Mesendoderm (in vitro differentiated cells): Measurements from ENCODE around the gene FMO4.
A peak's percentile ranks its signal among the peaks of the same experiment; 100 is the strongest.

Experiments used
- DNase-seq: peaks from one replicate; pipeline ENCODE4 v3.0.0; 2013
- H2AK5ac ChIP-seq: 2 replicates; pipeline ENCODE4 v1.6.1; 2013; ENCODE audit warnings: low read length, inconsistent platforms
- H2BK120ac ChIP-seq: 2 replicates; pipeline ENCODE4 v1.6.1; 2013; ENCODE audit warnings: low read depth, mild to moderate bottlenecking, low read length, moderate library complexity, mixed read lengths
- H2BK15ac ChIP-seq: replicated peaks from 2 replicates; pipeline ENCODE4 v1.6.1; 2013; ENCODE audit warnings: low read depth, mild to moderate bottlenecking, moderate library complexity
- H2BK5ac ChIP-seq: 2 replicates; pipeline ENCODE4 v1.6.1; 2013; ENCODE audit warnings: low read length, inconsistent platforms
- H3K18ac ChIP-seq: 2 replicates; pipeline ENCODE4 v1.6.1; 2013; ENCODE audit warnings: mild to moderate bottlenecking, low read length, mixed read lengths
- H3K23ac ChIP-seq: one replicate; pipeline ENCODE4 v1.6.1; 2013; ENCODE audit warnings: low read length
- H3K27ac ChIP-seq: 2 replicates; pipeline ENCODE4 v1.5.1; 2013; ENCODE audit warnings: low read depth, mild to moderate bottlenecking, inconsistent platforms, low read length, moderate library complexity
- H3K27me3 ChIP-seq: 2 replicates; pipeline ENCODE4 v1.6.1; 2013; ENCODE audit warnings: low read length, control low read depth, mild to moderate bottlenecking, inconsistent platforms; ENCODE audit not compliant: insufficient read depth, poor library complexity
- H3K36me3 ChIP-seq: 2 replicates; pipeline ENCODE4 v1.6.1; 2013; ENCODE audit warnings: low read length, inconsistent platforms; ENCODE audit not compliant: control insufficient read depth, insufficient read depth
- H3K4ac ChIP-seq: one replicate; pipeline ENCODE4 v1.6.1; 2013; ENCODE audit warnings: low read depth, mild to moderate bottlenecking, low read length, moderate library complexity
- H3K4me1 ChIP-seq: 2 replicates; pipeline ENCODE4 v1.6.1; 2013; ENCODE audit warnings: low read depth, low read length, inconsistent platforms; ENCODE audit not compliant: control insufficient read depth
- H3K4me2 ChIP-seq: 2 replicates; pipeline ENCODE4 v1.6.1; 2013; ENCODE audit warnings: low read length
- H3K4me3 ChIP-seq: 2 replicates; pipeline ENCODE4 v1.5.1; 2013; ENCODE audit warnings: mild to moderate bottlenecking, low read length
- H3K56ac ChIP-seq: one replicate; pipeline ENCODE4 v1.6.1; 2013; ENCODE audit warnings: low read length
- H3K79me1 ChIP-seq: 2 replicates; pipeline ENCODE4 v1.6.1; 2013; ENCODE audit warnings: low read length, inconsistent platforms
- H3K79me2 ChIP-seq: 2 replicates; pipeline ENCODE4 v1.6.1; 2013; ENCODE audit warnings: mild to moderate bottlenecking, low read length; ENCODE audit not compliant: control insufficient read depth, insufficient read depth
- H3K9ac ChIP-seq: 2 replicates; pipeline ENCODE4 v1.6.1; 2013; ENCODE audit warnings: low read length, inconsistent platforms
- H4K5ac ChIP-seq: one replicate; pipeline ENCODE4 v1.6.1; 2013; ENCODE audit warnings: low read length
- H4K8ac ChIP-seq: one replicate; pipeline ENCODE4 v1.6.1; 2013; ENCODE audit warnings: low read depth, mild to moderate bottlenecking, control low read depth, low read length, moderate library complexity
- WGBS: extraction: QIAGEN DNeasy Blood & Tissue Kit; methylation state at CpG from one replicate; pipeline ENCODE4 v1.1.7; 2013; ENCODE audit warnings: low lambda C conversion rate, missing lambda C conversion rate; ENCODE audit not compliant: insufficient coverage; ENCODE audit errors: extremely low coverage; 5-methylcytosine and 5-hydroxymethylcytosine counted together

Gene FMO4

GRCh38 chr1:171300401-171300800 lies 13.6 kb upstream of the FMO4 start:
- no peak overlapping the region for H2AK5ac ChIP-seq
- no CpG with 5 or more reads among the region's 1 CpG for WGBS

GRCh38 chr1:171310661-171311087 lies 3.3 kb upstream of the FMO4 start:
- no CpG with 5 or more reads among the region's 3 CpGs for WGBS
- no peak overlapping the region for H2BK15ac ChIP-seq
- no peak overlapping the region for H4K5ac ChIP-seq
- H3K18ac ChIP-seq: peak overlapping the region; percentile 51
- no peak overlapping the region for H3K27ac ChIP-seq
- no peaks in the 10 kb centered on the region for H3K4me1 ChIP-seq
- no peak overlapping the region for H4K8ac ChIP-seq
- H3K9ac ChIP-seq: no peak overlapping the region
- no peaks in the 10 kb centered on the region for H3K79me2 ChIP-seq
- H2BK5ac ChIP-seq: no peak overlapping the region
- no peak overlapping the region for H3K23ac ChIP-seq
- no peaks in the 10 kb centered on the region for H3K36me3 ChIP-seq
- DNase-seq: peak; percentile 72
- no peak overlapping the region for H2BK120ac ChIP-seq
- H2AK5ac ChIP-seq: no peak overlapping the region
- no peak overlapping the region for H3K4me3 ChIP-seq
- H3K4me2 ChIP-seq: no peak overlapping the region
- no peaks in the 10 kb centered on the region for H3K27me3 ChIP-seq
- H3K79me1 ChIP-seq: no peaks in the 10 kb centered on the region
- H3K4ac ChIP-seq: no peak overlapping the region
- no peak overlapping the region for H3K56ac ChIP-seq

More at GRCh38 chr1:171300401-171300800, 13.6 kb upstream of the FMO4 start:
- Histone ChIP-seq H3K23ac (no peak overlapping the region), H3K4me2 (no peak overlapping the region), H3K4me1 (no peaks in the 10 kb centered on the region), H3K9ac (no peak overlapping the region), H3K18ac (no peak overlapping the region), H4K5ac (no peak overlapping the region), H2BK120ac (no peak overlapping the region), H4K8ac (no peak overlapping the region), H3K56ac (no peak overlapping the region), H3K4me3 (no peak overlapping the region), H3K4ac (no peak overlapping the region), H3K36me3 (no peaks in the 10 kb centered on the region), H3K79me1 (no peaks in the 10 kb centered on the region), H3K79me2 (no peaks in the 10 kb centered on the region), H3K27ac (no peak overlapping the region), H3K27me3 (no peaks in the 10 kb centered on the region), H2BK15ac (no peak overlapping the region), H2BK5ac (no peak overlapping the region)
- no peak for DNase-seq

DNA sequence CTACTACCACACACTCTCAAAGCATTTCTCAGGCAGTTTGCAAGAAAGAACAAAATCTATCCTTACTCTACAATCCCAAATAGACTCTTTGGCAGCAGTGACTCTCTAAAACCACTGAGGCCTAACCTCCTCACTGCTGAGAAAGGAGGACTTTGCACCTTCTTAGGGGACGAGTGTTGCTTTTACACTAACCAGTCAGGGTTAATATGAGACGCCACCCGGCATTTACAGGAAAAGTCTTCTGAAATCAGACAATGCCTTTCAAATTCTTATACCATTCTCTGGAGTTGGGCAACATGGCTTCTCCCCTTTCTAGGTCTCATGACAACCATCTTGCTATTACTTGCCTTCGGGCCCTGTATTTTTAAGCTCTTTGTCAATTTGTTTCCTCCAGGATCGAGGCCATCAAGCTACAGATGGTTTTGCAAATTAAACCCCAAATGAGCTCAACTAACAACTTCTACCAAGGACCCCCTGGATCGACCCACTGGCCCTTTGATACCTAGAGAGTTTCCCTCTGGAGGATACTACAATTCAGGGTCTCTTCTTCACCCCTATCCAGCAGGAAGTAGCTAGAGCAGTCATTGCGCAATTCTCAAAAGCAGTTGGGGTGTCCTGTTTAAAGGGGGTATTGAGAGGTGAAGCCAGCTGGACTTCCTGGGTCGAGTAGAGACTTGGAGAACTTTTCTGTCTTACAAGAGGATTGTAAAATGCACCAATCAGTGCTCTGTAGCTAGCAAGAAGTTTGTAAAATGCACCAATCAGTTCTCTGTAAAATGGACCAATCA lies 2.0 kb upstream of the FMO4 start:
- no peak overlapping the region for H3K23ac ChIP-seq
- no CpG with 5 or more reads among the region's 8 CpGs for WGBS
- H3K56ac ChIP-seq: no peak overlapping the region

DNA sequence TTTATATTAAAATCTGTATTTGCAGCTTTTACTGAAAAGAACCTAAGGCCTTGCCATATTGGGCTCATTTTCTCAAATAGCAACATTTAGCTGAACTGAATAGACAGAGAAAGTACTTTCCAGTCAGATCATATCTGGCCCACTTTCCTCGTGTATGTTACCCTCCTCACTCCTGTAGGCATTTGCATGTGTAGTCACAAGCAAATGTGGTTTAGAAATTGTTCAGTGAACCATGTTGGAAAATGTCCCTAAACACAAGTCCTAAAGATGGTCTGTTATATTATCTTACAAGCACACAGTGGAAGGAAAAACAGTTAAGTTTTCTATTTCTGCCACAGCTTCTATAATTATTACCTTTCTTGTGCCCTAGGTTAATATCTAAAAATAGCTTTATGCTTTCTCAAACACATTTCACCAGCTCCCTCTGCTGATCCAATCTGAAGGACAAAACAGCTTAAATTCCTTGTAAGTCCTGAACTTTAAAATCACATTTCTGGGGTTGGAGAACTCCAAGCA lies 606 bp upstream of the FMO4 start:
- Histone ChIP-seq H3K23ac (no peak overlapping the region), H3K9ac (no peak overlapping the region), H3K36me3 (no peaks in the 10 kb centered on the region), H3K27ac (no peak overlapping the region), H3K4me2 (no peak overlapping the region), H2AK5ac (no peak overlapping the region), H2BK15ac (no peak overlapping the region), H3K56ac (no peak overlapping the region), H4K8ac (no peak overlapping the region), H3K27me3 (no peaks in the 10 kb centered on the region), H2BK5ac (no peak overlapping the region), H3K18ac (no peak overlapping the region), H3K79me2 (no peaks in the 10 kb centered on the region), H3K4ac (no peak overlapping the region), H4K5ac (no peak overlapping the region), H2BK120ac (no peak overlapping the region), H3K79me1 (no peaks in the 10 kb centered on the region), H3K4me1 (no peaks in the 10 kb centered on the region), H3K4me3 (no peak overlapping the region)
- WGBS: no CpG with 5 or more reads among the region's 1 CpG
- DNase-seq: no peak

More for the DNA sequence above, 2.0 kb upstream of the FMO4 start:
- Histone ChIP-seq H3K79me2 (no peaks in the 10 kb centered on the region), H3K9ac (no peak overlapping the region), H4K5ac (no peak overlapping the region), H3K4me3 (no peak overlapping the region), H3K18ac (no peak overlapping the region), H3K79me1 (no peaks in the 10 kb centered on the region), H2BK5ac (no peak overlapping the region), H3K36me3 (no peaks in the 10 kb centered on the region), H3K27me3 (no peaks in the 10 kb centered on the region), H3K4me1 (no peaks in the 10 kb centered on the region), H4K8ac (no peak overlapping the region), H3K4me2 (no peak overlapping the region), H3K4ac (no peak overlapping the region), H2AK5ac (no peak overlapping the region), H2BK15ac (no peak overlapping the region), H3K27ac (no peak overlapping the region), H2BK120ac (no peak overlapping the region)
- no peak for DNase-seq

- Histone ChIP-seq H3K4ac (no peak overlapping the region), H4K5ac (no peak overlapping the region), H3K18ac (no peak overlapping the region), H3K56ac (no peak overlapping the region), H3K4me2 (no peak overlapping the region), H3K79me1 (no peaks in the 10 kb centered on the region), H3K27ac (no peak overlapping the region), H3K36me3 (no peaks in the 10 kb centered on the region), H2BK120ac (no peak overlapping the region), H3K79me2 (no peaks in the 10 kb centered on the region), H2BK5ac (no peak overlapping the region), H2BK15ac (no peak overlapping the region), H2AK5ac (no peak overlapping the region), H3K4me3 (no peak overlapping the region), H3K27me3 (no peaks in the 10 kb centered on the region), H3K9ac (no peak overlapping the region), H4K8ac (no peak overlapping the region), H3K4me1 (no peaks in the 10 kb centered on the region), H3K23ac (no peak overlapping the region)
- WGBS: no CpG with 5 or more reads among the region's 7 CpGs
- no peak for DNase-seq
Measured at GRCh38 chr1:171329251-171329650, 15.3 kb downstream of the FMO4 start.
